HG02943 (cell line): ENCODE data around the gene SLC25A5.
"Not testable (repeated sequence)": the region's sequence is repeated elsewhere in the genome, so short reads cannot be mapped to it uniquely, and the experiment has no call there.

Source experiments
- ATAC-seq: cut with Tn5 transposase; IDR thresholded peaks from one replicate; pipeline ENCODE4 v1.9.1; 2021; ENCODE audit warnings: mild to moderate bottlenecking, low read depth, moderate library complexity; ENCODE audit not compliant: unreplicated experiment

Gene SLC25A5

DNA sequence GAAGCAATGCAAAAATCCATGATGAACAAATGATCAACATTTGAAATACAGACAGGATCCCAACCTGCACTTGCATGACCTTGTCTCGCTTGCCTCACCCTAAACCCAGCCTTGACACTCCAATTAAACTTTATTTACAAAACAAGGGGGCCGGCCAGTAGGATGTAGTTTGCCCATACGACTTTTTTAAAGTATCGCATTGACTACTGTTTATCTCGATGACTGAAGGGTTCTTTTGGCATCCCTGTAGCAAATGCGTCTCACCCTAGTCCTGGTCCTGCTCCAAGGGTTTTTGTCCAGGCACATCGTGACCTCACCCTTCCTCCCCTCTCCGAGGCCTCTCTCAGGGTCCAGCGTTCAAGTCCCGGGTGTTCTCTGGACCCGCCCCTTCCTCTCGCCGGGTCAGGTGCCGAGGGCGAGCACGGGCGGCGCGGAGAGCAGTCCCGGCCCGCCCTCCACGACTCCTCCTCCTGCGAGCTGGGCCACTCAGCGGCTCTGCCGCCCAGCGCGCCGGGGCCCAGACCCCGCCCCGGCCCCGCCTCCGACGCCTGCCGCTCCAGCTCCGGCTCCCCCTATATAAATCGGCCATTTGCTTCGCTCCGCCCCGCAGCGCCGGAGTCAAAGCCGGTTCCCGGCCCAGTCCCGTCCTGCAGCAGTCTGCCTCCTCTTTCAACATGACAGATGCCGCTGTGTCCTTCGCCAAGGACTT, at the start of gene SLC25A5:
Gene SLC25A5 (plus strand): TSS at position 603 of the 709 bp plus-strand sequence. CDS start 72 bp downstream, at position 675.
- ATAC-seq: peak; percentile 84

DNA sequence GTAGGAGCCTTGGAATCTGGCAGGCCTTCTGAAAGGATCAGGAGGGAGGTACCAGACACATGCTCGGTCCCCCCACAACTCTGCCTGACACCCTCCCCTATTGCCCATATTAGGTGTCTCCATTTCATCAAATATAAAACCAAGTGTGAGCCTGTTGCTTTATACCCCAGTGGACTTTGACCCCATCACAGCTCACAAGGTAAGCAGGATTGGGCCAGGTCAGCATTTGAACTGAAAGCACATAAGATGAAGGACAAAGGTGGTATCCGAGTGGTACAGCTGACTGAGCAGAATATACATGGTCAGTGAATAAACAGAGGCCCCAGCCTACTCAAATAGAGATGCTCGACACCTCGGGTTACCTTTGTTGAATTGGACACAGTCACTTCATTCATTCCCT, 49.1 kb upstream of the SLC25A5 start:
- no peak for ATAC-seq

DNA sequence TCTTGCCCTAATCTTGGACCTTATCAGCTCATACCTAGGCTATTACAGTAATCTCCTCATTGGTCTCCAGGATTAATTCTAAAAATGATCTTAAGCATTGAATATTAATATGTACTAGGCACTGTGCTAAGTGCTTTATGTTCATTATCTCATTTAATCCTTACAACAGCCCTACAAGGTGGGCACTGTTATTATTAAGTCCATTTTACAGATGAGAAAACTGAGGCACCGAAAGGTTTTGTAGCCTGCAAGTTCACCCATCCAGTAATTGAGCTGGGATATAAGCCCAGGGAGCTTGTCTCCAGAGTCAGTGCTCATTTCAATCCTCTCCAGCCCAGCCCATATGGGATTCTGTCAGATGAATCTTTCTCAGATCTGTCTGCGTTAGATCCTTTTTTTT, 48.3 kb upstream of the SLC25A5 start:
- ATAC-seq: no peak

DNA sequence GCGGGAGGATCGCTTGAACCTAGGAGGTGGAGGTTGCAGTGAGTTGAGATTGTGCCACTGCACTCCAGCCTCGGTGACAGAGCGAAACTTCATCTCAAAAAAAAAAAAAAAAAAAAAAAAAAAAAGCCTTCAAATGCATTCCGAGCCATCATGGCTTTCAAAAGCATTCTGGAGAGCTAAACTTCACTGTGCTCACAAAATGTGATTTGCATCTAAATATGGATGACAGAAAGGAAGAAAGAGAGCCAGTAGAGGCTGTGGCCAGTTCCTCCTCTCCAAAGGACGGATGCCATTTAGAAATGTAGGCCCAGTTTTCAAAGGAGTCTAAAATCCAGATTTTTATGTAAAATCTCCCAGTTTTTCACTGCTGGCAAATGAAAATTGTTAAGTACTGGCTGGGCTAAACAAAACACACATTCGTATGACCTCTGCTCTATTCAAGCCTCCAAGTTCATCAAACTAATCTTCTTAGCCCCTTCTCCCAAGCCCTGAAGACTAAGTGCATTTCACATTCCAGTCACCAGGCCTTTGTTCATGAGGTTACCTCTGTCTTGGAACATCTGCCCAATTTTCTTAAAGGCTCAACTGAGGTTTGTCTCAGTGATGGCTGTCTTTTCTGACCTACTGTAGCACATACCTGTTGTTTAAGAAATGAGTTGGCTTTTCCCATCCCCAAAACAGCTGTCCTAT, 47.1 kb upstream of the SLC25A5 start:
- no peak for ATAC-seq

DNA sequence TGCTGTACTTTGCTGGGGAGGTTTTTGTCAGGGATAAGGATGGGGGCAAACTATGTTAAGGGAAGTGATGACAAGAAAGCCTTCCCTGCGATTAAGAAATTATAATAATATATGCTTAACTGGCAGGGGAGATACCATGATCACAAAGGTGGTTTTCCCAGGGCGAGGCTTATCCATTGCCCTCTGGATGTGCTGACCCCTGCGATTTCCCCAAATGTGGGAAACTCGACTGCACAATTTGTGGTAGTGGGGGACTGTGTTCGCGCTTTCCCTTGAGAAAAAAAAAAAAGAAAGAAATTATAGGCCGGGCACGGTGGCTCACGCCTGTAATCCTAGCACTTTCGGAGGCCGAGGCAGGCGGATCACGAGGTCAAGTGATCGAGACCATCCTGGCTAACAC, 44.6 kb upstream of the SLC25A5 start:
- ATAC-seq: no peak

DNA sequence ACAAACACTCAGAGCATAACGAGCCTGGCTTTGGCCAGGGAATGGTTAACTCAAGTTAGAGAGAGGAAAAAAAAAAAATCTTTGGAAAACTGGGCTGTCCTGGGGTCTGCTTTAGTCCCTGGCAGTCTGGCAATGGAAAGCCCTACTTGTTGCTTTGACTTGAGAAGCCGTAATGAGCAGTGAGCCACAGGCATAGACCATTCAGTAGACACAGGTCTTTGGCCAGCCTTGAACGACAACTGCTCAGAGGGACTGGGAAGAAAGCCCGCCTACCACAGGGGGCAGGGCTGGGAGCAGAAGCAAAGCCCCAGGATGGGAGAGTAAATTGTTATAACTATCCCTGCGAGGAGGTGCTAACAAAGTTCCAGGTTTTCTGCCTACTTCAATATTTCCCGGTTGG, 43.2 kb upstream of the SLC25A5 start:
- no peak for ATAC-seq

DNA sequence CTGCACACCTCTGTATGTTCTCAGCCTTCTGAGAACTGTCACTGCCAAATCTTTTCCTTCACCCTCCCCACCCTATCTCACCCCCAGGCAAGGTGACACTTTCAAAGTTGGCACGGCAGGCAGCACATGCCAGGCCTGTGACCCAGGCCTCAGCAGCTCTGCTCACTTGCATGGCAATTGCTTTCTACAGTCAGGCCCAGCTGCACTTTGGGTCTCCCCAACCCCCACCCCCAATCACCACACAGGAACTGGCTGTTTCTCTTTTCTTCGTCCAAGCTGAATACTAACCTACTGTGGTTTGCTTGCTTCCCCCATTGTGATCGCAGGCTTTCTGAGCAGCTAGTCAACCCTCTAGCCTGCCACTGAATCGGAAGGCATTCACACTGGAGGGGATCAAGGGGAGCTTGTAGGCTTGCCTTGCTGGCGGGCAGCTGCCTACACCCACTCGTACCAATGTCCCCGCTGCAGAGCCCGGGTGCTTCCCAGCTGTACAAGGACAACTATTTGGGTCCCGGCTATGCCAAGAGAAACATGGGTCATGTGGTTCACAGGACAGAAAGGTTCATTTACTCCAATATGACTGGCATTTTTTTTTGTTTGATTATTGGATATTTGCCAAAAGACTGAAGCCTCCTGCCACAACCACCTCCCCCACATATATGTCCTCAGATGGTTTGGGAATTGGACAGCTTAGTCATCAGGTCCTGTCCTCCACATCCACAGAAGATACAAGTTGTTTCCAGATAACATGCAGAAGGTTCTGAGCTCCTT, 41.0 kb upstream of the SLC25A5 start:
- ATAC-seq: peak; percentile 76

DNA sequence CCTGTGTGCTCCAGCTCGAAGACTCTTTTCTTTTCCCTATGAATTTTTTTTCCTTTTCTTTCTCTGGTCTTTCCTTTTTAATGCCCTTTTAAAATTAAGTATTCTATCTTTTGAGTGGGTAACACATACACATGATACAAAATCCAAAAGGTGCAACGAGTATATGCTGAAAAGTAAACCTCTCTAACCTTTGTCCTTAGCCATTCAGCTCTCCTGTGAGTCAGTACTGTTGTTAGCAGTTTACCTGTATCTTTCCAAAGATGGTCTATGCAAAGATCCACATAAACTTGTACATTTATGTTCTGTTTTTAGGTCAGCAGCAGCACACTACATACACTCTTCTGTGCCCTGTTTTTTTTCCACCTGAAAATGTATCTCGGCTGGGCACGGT, 40.5 kb upstream of the SLC25A5 start:
- no peak for ATAC-seq

DNA sequence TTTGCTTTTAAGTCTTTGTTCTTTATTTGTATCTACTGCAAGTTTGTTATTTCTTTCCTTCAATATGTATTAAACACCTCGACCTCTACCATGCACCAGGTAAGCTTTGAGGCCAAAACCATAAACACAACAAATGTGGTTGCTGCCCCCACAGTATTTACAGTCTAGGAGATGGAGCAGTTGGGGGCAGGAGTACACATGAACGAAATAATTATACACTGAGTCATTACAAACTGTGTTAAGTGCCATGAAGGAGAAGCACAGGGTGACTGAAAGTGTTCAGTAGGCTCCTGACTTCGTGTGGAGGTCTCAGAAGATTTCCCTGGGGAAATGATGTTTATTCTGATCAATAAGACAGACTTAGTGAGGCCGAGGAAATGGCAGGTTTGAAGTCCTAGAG, 38.8 kb upstream of the SLC25A5 start:
- no peak for ATAC-seq

DNA sequence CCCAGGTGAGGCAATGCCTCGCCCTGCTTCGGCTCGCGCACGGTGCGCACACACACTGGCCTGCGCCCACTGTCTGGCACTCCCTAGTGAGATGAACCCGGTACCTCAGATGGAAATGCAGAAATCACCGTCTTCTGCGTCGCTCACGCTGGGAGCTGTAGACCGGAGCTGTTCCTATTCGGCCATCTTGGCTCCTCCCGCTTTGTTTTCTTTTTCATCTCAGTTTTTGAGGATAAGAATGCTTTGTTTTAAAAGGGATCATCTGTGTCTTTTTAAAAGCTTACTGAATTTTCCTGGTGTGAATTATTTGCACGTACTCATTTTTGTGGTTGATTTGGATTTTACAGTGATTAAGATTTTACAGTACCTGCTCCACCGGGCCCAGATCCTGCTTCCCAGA, 26.9 kb upstream of the SLC25A5 start:
- ATAC-seq: not testable (repeated sequence)

DNA sequence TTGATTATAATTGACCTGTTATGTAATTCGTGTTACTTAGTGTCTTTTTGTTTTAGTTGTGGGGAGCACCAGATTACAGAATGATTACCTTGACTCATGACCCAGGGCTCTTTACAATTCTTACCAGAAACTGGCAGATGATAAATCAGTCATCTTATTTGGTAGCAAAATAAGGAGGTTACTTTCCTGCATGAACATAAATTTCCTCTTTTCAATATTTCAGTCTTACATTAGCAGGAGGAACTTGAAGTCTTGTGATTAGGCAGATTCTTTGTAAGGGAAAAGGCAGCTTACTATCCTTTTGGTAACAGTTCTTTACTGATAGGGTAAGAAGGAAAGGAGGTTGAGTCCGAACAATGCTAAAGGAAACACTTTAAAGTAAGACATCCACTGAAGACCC, 26.0 kb upstream of the SLC25A5 start:
- ATAC-seq: no peak

DNA sequence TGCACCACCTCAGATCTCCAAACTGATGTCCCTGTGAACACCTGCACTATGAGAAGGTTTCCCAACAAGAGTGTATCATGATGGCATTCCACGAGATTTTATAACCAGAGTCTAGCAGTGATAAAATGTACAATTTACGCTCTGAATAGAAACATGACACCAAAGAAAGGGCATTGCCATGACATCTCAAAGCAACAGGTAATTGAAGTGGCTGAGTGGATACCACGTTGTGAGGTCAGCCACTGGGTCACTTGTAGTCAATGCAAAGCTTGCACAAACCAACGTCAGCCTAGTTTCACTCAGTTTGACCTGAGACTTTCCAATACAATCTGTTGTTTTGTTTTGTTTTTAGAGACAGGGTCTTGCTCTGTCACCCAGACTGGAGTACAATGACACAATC, 15.0 kb upstream of the SLC25A5 start:
- no peak for ATAC-seq

DNA sequence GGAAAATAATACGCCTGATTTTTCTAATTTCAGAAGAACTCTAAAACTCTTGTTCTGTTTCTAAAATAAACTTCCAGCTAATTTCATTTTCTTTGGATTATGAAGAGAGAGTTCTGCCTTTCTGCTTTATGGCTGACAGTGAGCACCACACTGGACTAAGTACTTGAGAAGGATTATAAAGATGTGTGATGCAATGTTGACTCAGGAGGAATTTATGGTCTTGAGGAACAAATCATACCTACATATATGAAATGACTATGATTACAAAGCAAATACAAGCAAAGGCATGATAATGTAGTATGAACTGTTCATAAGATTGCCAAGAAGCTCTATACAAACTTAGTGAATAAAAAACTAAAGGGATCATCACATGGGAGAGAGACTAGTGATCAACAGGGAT, 13.0 kb upstream of the SLC25A5 start:
- ATAC-seq: no peak

DNA sequence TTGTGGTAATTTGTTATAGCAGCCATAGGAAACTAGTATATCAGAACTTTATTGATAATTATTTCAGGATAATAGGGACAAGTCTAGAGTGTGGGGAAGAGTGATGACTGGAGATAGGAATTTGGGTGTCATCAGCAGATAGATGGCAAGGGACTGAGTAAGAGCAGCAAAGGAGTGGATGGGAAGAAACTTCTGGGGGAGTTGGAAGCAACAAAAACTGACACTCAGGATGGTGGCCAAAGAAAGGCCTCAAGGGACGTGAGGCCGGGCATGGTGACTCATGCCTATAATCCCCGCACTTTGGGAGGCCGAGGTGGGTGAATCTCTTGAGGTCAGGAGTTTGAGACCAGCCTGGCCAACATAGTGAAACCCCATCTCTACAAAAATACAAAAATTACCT, 9.1 kb upstream of the SLC25A5 start:
- ATAC-seq: no peak

DNA sequence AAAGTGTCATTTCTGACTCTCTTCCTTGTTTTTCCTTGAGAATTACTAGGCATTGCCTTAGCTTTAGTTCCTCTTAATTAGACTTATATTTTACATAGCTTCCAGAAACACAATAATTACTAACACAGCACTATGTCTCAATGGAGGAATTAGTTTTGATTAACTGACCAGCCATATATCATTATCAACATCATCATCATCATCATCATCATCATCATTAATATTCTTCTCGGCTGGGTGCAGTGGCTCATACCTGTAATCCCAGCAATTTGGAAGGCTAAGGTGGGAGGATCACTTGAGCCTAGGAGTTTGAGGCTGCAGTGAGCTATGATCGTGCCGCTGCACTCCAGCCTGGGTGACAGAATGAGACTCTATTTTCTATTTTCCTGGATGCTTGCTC, 2.7 kb upstream of the SLC25A5 start:
- ATAC-seq: no peak

DNA sequence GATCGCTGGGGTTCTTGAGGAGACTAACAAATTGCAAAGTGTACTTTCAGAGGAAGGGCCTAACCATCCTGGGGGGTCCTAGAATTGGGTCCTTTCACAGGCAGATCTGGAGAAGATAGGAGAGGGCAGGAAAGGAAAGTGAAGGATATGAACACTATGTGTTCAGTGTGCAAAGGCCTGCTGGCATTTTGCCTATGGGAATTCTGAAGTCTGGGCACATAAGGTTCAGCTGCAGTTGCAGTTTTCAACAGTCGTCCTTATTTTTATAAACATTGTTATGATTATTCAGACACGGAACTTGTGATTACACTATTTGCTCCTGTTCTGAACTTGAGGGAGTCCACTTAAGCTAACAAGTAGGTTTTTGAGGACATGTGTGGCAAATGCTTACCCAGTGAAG, 1.3 kb upstream of the SLC25A5 start:
- no peak for ATAC-seq

DNA sequence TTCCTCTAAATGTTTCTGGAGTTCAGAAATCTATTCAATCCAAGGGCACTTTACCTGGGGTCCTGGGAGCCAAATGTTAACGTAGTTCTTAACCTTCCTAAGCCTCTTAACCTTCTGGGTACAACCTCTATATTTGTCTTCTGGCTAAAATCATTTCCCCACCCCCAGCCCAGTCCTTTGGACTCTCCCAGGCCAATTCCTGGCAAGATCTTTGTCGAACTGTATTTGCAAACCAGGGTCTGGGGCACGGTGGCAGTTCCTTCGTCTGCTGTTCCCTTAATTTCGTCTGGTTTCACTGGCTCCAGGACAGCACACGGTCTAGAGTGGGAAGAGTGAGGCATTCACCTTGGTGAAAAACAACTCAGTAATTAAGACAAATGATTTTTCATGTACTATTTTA, 811 bp upstream of the SLC25A5 start:
- no peak for ATAC-seq

DNA sequence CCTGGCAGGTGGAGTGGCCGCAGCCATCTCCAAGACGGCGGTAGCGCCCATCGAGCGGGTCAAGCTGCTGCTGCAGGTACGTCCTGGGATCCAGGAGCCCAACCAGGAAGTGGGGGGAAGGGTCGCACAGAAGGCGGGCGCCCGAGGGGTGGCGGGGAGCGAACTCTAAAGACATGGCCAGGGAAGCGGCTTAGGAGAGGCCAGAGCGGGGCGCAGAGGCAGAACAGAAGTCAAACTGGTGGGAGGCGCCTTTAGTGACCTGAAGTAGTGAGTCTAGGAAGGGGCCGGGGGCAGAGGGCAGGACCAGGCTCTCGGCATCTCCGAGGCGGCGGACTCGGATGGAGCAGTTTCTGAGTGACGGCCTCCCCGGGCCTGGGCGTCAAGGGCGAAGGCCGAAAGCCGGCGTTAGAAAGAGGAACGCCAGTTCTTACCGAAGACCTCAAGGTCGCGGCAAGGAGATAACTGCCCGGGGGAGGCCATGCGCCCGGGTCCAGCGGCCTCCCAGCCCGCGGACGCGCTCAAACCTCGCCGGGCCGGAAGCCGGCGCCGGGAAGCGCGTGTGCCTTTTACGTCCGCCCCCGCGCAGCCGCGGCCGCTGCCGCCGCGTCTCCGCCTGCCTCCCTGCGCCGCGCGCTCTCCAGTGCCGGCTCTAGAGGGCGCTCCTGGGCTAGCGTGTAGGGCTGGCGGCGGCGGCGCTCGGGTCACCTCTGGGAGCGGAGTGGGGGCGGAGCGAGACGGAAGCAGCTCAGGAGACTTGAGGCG, 488 bp downstream of the SLC25A5 start:
- peak; percentile 56 for ATAC-seq

DNA sequence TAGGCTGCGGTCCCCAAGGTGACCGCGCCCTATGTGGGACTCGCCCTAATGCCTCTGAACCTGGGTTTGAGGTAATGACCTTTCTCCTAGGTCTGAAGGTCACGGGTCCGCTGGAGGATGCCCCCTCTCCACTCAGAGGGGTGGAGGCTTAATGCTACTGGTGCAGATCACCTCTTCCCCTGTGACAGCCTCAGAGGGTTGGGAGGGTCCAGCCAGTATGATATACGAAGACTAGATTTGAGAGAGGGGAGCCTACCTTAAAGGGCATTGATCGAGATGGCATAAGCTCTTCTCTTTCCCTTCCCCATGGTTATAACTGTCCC, 1.0 kb downstream of the SLC25A5 start:
- no peak for ATAC-seq

DNA sequence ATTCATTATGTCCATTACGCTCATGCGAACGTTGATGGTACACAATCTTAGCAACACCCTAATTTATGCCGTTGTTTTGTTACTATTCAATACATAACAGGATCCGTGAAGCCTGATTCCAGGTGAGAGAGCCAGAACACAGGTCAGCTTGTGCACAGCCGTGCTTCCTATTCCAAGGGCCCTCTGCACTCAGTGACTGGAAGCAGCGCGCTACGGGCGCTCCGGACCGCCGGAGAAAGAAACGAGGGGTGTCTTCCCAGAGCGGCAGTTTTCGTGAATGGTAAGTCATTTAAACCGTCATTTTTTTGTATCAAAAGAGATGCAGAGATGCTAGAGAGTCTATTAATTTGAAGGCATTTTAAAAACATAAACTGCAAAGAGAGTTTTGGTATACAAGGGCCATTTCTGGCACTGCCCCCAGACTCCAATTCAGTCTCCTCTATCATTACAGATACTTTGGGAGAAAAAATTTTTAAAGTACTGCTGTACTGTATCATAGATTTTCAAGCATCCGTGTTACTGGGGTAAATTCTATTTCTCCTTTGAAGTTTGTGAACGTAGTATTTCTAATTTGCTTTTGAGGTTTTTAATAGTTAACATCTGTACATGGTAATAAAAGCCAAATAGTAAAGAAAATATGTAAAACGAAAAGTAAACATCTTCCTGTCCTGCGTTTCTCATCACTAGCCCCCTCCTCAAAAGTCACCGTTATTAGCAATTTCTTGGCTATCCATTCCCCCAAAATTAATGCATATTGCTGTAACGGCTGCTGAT, 6.6 kb downstream of the SLC25A5 start:
- ATAC-seq: no peak
